ENCODE results near the gene BACH2. TPM values are rescaled to one million over a fixed set of nuclear protein-coding genes. Genes with fewer than 3 reads are reported as not detected.

The BACH2 gene
- total RNA-seq, 1 donor from 2014 or later, result 7.8 TPM

DNA sequence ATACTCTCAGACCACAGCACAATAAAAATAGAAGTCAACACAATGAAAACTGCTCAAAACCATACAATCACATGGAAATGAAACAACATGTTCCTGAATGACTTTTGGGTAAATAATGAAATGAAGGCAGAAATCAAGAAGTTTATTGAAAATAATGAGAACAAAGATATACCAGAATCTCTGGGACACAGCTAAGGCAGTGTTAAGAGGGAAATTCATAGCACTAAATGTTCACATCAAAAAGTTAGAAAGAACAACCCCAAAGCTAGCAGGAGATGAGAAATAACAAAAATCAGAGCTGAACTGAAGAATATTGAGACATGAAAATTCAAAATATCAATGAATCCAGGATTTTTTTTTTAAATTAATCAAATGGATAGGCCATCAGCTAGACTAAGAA lies 183.3 kb downstream of the BACH2 start:
- peaks cover 32% of the 10 kb centered on the region for H3K9me3 Mint-ChIP-seq (ENCODE audit: low read depth)
- no peak overlapping the region for H3K27ac Mint-ChIP-seq (ENCODE audit: unreplicated experiment)
- H3K4me1 Mint-ChIP-seq (ENCODE audit: low read depth), result no peaks in the 10 kb centered on the region
- no peaks in the 10 kb centered on the region for H3K27me3 Mint-ChIP-seq (ENCODE audit: low read depth)
- no peak overlapping the region for H3K4me3 Mint-ChIP-seq (ENCODE audit: unreplicated experiment)
- DNase-seq (ENCODE audit: low spot score), result no peak
- peaks cover 19% of the 10 kb centered on the region for H3K36me3 Mint-ChIP-seq (ENCODE audit: low read depth)
- no peak for TF ChIP-seq CTCF (IDR thresholded peaks at IDR 0.05)

DNA sequence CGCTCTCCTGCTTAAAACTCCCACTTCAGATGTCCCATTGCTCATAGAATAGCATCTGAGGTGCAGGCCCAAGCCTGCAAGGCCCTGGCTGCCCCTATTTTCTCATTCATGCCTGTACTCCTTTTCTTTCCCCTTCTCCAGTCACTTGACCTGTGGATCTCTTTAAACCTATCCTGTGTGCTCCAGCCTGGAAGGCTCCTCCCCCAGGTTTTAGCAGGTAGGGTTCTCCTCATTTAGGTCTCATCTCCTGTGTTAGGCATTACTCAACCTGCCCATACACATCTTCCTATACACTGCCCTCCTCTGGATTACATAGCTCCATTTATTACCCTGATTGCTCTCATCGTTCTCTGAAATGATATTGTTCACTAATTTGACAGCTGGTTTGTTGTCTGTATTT lies 185.3 kb downstream of the BACH2 start:
- TF ChIP-seq CTCF (IDR thresholded peaks at IDR 0.05), result no peak
- DNase-seq (ENCODE audit: low spot score), result no peak
- H3K36me3 Mint-ChIP-seq (ENCODE audit: low read depth), result peaks cover 19% of the 10 kb centered on the region
- H3K4me1 Mint-ChIP-seq (ENCODE audit: low read depth), result no peaks in the 10 kb centered on the region
- peaks cover 29% of the 10 kb centered on the region for H3K9me3 Mint-ChIP-seq (ENCODE audit: low read depth)
- H3K27ac Mint-ChIP-seq (ENCODE audit: unreplicated experiment), result no peak overlapping the region
- no peak overlapping the region for H3K4me3 Mint-ChIP-seq (ENCODE audit: unreplicated experiment)
- no peaks in the 10 kb centered on the region for H3K27me3 Mint-ChIP-seq (ENCODE audit: low read depth)

GRCh38 chr6:90110971-90111370 lies 185.7 kb downstream of the BACH2 start:
- Mint-ChIP-seq H3K9me3 (ENCODE audit: low read depth) (peaks cover 25% of the 10 kb centered on the region), H3K27ac (ENCODE audit: unreplicated experiment) (no peak overlapping the region), H3K27me3 (ENCODE audit: low read depth) (no peaks in the 10 kb centered on the region), H3K4me3 (ENCODE audit: unreplicated experiment) (no peak overlapping the region), H3K4me1 (ENCODE audit: low read depth) (no peaks in the 10 kb centered on the region), H3K36me3 (ENCODE audit: low read depth) (peaks cover 19% of the 10 kb centered on the region)
- DNase-seq (ENCODE audit: low spot score), result no peak
- TF ChIP-seq CTCF (IDR thresholded peaks at IDR 0.05), result no peak

DNA sequence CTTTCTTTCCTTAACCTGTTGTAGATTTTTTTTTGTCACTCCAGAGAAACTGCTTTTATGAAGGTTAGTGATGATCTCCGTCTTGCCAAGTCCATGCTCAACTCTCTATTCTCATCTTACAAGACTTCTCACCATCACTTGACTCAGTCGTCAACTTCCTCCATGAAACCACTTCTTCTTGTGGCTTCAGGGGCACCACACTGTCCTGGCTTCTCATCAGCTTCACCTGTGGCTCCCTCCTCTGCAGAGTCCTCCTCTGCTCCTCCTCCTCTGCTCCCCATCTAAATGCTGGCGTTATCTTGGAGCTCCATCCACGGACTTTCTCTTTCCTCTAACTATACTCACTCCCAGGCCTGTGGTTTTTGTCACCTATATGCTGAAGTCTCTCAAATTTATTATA lies 187.5 kb downstream of the BACH2 start:
- DNase-seq (ENCODE audit: low spot score), result no peak
- no peak overlapping the region for H3K4me3 Mint-ChIP-seq (ENCODE audit: unreplicated experiment)
- H3K27me3 Mint-ChIP-seq (ENCODE audit: low read depth), result no peaks in the 10 kb centered on the region
- peaks cover 14% of the 10 kb centered on the region for H3K36me3 Mint-ChIP-seq (ENCODE audit: low read depth)
- H3K4me1 Mint-ChIP-seq (ENCODE audit: low read depth), result no peaks in the 10 kb centered on the region
- no peak for TF ChIP-seq CTCF (IDR thresholded peaks at IDR 0.05)
- H3K9me3 Mint-ChIP-seq (ENCODE audit: low read depth), result peaks cover 18% of the 10 kb centered on the region
- H3K27ac Mint-ChIP-seq (ENCODE audit: unreplicated experiment), result no peak overlapping the region

GRCh38 chr6:90107771-90108282 lies 188.8 kb downstream of the BACH2 start:
- Mint-ChIP-seq H3K9me3 (ENCODE audit: low read depth) (peaks cover 5% of the 10 kb centered on the region), H3K27ac (ENCODE audit: unreplicated experiment) (no peak overlapping the region), H3K4me3 (ENCODE audit: unreplicated experiment) (no peak overlapping the region), H3K27me3 (ENCODE audit: low read depth) (no peaks in the 10 kb centered on the region), H3K36me3 (ENCODE audit: low read depth) (peaks cover 4% of the 10 kb centered on the region), H3K4me1 (ENCODE audit: low read depth) (peaks cover 8% of the 10 kb centered on the region)
- no peak for DNase-seq (ENCODE audit: low spot score)
- no peak for TF ChIP-seq CTCF (IDR thresholded peaks at IDR 0.05)

All from chondrocyte (in vitro differentiated cells).